ENCODE data around the gene GMDS. TPM values are rescaled to one million over a fixed set of nuclear protein-coding genes. Genes with fewer than 3 reads are reported as not detected.

Gene GMDS
- total and polyA plus RNA-seq, 2 of the 13 experiments (the other 11 are each of a cell fraction or from before 2014, with no cell fraction given) = 64.4 to 112 TPM

DNA sequence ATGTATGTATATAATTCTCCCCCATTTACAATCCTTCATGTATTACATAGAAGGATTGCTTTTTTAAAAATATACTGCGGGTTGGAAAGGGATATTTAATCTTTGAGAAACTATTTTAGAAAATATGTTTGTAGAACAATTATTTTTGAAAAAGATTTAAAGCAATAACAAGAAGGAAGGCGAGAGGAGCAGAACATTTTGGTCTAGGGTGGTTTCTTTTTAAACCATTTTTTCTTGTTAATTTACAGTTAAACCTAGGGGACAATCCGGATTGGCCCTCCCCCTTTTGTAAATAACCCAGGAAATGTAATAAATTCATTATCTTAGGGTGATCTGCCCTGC is 632.1 kb downstream of the GMDS start (continued):
- TF ChIP-seq, protein P1, sequence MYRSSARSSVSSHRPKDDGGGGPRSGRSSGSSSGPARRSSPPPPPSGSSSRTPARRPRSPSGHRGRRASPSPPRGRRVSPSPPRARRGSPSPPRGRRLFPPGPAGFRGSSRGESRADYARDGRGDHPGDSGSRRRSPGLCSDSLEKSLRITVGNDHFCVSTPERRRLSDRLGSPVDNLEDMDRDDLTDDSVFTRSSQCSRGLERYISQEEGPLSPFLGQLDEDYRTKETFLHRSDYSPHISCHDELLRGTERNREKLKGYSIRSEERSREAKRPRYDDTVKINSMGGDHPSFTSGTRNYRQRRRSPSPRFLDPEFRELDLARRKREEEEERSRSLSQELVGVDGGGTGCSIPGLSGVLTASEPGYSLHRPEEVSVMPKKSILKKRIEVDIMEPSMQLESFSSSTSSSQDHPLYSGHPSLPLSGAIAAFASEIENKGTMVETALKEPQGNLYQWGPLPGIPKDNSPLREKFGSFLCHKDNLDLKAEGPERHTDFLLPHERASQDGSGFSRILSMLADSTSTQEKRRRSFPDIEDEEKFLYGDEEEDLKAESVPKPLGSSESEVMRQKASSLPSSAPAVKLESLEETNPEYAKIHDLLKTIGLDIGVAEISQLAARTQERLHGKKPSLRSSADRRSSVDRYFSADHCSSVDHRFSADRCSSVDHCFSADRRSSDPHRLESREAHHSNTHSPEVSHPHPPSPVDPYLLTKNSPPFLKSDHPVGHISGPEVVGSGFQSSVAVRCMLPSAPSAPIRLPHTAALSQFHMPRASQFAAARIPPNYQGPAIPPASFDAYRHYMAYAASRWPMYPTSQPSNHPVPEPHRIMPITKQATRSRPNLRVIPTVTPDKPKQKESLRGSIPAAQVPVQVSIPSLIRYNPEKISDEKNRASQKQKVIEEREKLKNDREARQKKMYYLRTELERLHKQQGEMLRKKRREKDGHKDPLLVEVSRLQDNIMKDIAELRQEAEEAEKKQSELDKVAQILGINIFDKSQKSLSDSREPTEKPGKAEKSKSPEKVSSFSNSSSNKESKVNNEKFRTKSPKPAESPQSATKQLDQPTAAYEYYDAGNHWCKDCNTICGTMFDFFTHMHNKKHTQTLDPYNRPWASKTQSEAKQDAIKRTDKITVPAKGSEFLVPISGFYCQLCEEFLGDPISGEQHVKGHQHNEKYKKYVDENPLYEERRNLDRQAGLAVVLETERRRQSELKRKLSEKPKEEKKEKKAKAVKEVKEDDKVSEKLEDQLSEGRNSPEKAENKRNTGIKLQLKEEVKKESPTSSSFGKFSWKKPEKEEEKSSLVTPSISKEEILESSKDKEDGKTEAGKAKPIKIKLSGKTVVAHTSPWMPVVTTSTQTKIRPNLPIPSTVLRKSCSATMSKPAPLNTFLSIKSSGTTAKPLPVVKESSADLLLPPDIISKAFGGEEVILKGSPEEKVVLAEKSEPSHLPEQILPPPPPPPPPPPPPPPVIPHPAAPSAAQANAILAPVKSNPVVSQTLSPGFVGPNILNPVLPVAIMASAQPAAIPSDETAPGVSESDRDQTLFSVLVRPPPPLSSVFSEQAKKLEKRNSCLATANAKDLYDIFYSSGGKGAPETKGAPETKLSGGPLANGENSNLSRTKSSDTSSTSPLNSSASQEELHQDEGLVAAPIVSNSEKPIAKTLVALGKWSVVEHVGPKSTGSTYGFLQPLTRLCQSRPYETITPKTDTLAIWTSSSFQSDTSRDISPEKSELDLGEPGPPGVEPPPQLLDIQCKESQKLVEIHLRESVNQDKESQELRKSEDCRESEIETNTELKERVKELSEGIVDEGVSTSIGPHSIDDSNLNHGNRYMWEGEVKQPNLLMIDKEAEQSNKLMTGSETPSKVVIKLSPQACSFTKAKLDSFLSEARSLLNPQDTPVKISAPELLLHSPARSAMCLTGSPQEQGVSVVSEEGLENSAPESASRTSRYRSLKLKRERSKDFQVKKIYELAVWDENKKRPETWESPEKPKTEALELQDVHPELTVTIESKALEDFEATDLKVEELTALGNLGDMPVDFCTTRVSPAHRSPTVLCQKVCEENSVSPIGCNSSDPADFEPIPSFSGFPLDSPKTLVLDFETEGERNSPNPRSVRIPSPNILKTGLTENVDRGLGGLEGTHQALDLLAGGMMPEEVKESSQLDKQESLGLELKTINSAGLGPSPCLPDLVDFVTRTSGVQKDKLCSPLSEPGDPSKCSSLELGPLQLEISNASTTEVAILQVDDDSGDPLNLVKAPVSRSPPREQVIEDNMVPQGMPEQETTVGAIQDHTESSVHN (CRISPR knock-in tag; IDR thresholded peaks at IDR 0.05) = no peak
- TF ChIP-seq ZBTB3 (CRISPR knock-in tag; IDR thresholded peaks at IDR 0.05; ENCODE audit: borderline replicate concordance, low read depth) = no peak
- no peak for TF ChIP-seq SNRNP70 (IDR thresholded peaks at IDR 0.05; ENCODE audit: low read depth, low read length)
- TF ChIP-seq, protein P2, sequence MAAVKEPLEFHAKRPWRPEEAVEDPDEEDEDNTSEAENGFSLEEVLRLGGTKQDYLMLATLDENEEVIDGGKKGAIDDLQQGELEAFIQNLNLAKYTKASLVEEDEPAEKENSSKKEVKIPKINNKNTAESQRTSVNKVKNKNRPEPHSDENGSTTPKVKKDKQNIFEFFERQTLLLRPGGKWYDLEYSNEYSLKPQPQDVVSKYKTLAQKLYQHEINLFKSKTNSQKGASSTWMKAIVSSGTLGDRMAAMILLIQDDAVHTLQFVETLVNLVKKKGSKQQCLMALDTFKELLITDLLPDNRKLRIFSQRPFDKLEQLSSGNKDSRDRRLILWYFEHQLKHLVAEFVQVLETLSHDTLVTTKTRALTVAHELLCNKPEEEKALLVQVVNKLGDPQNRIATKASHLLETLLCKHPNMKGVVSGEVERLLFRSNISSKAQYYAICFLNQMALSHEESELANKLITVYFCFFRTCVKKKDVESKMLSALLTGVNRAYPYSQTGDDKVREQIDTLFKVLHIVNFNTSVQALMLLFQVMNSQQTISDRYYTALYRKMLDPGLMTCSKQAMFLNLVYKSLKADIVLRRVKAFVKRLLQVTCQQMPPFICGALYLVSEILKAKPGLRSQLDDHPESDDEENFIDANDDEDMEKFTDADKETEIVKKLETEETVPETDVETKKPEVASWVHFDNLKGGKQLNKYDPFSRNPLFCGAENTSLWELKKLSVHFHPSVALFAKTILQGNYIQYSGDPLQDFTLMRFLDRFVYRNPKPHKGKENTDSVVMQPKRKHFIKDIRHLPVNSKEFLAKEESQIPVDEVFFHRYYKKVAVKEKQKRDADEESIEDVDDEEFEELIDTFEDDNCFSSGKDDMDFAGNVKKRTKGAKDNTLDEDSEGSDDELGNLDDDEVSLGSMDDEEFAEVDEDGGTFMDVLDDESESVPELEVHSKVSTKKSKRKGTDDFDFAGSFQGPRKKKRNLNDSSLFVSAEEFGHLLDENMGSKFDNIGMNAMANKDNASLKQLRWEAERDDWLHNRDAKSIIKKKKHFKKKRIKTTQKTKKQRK (IDR thresholded peaks at IDR 0.05; ENCODE audit: low read length) = no peak
- TF ChIP-seq ZBTB7B (CRISPR knock-in tag; IDR thresholded peaks at IDR 0.05) = no peak
- no peak for TF ChIP-seq SCMH1 (CRISPR knock-in tag; IDR thresholded peaks at IDR 0.05; ENCODE audit: borderline replicate concordance)
- TF ChIP-seq ZNF724P (CRISPR knock-in tag; IDR thresholded peaks at IDR 0.05; ENCODE audit: borderline replicate concordance) = no peak
- TF ChIP-seq TARDBP (CRISPR knock-in tag; IDR thresholded peaks at IDR 0.05) = no peak
- TF ChIP-seq, protein P3, sequence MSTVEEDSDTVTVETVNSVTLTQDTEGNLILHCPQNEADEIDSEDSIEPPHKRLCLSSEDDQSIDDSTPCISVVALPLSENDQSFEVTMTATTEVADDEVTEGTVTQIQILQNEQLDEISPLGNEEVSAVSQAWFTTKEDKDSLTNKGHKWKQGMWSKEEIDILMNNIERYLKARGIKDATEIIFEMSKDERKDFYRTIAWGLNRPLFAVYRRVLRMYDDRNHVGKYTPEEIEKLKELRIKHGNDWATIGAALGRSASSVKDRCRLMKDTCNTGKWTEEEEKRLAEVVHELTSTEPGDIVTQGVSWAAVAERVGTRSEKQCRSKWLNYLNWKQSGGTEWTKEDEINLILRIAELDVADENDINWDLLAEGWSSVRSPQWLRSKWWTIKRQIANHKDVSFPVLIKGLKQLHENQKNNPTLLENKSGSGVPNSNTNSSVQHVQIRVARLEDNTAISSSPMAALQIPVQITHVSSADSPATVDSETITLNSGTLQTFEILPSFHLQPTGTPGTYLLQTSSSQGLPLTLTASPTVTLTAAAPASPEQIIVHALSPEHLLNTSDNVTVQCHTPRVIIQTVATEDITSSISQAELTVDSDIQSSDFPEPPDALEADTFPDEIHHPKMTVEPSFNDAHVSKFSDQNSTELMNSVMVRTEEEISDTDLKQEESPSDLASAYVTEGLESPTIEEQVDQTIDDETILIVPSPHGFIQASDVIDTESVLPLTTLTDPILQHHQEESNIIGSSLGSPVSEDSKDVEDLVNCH (CRISPR knock-in tag; IDR thresholded peaks at IDR 0.05) = no peak
